ENCODE data around the gene CCDC17.

The CCDC17 gene

DNA sequence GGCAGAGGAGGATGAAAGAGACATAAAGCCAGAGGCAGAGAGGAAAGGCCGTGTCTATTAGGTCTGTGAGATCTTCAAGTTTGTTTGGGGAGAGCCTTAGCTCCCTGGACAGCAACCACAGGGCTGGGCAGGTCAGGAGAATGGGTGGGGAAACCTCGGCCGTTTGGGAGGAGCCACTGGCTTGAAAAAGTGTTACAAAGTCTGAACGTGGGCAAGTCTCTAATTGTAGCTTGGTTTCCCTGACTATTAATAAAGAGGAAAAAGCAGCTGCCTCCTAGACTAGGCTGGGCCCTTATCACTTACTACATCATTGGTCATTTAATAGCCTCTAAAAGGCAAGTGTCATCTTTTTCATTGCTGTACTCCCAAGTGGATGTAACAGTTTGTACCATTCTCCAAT, at the start of gene CCDC17:
Gene CCDC17, minus strand, starts transcription at position 83 of the 400 bp plus-strand sequence. CDS start 145 bp downstream, outside the sequence.
- DNase-seq, result no peak

DNA sequence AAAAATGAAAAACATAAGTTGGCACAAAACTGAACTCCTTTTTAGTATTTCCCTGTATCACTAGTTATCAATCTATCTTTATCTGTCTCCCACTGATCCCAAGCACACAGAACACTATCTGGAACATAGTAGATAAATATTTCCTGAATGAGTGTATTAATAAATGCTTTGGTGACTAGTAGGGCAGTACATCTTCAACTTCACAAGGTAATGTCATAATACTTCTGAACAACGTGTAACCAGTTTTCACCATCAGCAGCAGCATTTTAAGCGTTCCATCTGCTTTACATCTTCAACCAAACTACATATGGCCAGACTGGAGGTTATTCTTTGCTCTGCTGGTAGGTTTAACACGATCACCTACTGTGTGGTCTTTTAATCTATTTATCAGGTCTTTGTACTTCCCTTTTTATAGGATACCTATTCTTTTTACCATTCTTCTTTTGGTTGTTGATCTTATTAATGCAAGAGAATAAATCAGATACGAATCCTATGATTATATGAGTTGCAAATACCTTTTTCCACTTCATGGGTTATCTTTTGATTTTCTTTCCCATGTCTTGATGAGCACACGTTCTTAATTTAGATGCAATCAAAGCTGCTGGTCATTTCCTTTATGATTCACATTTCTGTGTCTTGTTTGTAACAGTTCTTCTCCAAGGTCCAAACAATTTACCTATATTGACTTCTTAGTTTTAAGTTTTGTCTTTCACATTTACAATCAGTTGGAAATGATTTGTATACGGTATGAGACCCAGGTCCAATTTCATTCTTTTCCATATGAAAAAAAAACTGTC, 46.2 kb upstream of the CCDC17 start:
- no peak for DNase-seq

DNA sequence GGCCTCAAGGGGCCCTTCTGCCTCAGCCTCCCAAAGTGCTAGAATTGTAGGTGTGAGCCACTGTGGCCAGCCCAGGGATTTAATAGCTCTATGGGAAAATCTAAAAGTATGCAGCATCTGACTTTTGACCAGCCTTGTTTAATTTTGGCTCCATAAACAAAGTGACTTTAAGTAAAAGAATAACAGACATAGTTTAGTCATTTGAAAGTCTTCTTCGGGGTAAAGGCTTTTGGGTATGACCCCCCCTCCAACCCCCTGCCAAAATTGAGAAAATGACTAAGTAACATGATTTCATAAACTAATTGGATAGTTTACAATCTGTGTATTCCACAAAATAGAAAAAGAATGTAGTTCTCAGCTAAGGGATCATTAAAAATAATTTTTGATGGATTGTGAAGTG, 45.5 kb upstream of the CCDC17 start:
- DNase-seq, result no peak

DNA sequence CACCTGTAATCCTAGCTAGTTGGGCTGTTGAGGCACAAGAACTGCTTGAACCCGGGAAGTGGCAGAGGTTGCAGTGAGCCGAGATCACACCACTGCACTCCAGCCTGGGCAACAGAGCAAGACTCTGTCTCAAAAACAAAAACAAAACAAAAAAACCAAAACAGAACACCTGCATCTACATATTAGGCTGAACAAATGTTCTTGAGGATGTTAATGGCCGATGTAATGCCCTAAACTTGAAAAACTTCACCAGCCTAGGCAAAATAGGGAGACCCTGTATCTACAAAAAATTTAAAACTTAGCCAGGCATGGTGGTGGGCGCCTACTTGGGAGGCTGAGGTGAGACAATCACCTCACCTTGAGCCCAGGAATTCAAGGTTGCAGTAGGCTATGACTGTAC, 44.7 kb upstream of the CCDC17 start:
- DNase-seq, result no peak

DNA sequence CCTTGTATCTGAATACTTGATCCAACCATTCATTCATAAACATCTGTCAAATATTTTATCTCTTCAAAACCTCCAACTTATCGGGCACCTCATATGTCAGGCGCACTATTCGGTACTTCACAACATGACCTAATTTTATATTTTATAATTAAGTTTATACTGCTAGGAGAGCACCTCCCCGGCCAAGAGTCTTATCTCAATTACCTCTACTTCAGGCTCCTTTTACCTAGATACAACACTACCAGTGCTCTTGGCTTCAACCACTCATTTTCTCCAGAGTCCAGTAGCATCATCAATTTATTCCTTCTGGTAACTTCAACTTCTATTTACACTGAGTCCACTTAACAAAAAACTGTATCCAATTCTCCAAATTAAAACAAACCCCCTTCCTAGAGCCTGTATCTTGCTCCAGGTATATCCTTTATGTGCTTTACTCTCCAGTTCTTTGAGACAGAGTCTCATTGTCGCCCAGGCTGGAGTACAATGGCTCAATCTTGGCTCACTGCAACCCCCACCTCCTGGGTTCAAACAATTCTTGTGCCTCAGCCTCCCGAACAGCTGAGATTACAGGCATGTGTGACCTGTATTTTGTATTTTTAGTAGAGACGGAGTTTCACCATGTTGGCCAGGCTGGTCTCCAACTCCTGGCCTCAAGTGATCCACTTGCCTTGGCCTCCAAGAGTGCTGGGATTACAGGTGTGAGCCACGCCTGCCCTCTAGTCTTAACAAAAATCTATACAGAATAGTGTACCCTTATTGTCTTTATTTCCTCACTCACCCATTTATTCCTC, 43.7 kb upstream of the CCDC17 start:
- DNase-seq, result no peak

DNA sequence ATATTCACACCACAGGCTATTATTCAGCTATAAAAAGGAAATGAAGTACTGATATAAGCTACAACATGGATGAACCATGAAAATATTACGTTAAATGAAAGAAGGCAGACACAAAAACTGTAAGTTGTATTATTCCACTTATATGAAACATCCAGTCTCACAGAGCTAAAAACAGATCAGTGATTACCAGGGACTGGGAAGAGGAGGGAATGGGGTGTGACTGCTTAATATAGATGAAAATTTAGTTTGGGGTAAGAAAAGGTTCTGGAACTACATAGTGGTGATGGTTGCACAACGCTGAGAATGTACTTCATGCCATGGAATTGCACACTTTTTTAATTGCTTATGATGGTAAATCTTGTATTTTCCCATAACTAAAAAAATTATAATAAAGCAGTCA, 43.0 kb upstream of the CCDC17 start:
- no peak for DNase-seq

DNA sequence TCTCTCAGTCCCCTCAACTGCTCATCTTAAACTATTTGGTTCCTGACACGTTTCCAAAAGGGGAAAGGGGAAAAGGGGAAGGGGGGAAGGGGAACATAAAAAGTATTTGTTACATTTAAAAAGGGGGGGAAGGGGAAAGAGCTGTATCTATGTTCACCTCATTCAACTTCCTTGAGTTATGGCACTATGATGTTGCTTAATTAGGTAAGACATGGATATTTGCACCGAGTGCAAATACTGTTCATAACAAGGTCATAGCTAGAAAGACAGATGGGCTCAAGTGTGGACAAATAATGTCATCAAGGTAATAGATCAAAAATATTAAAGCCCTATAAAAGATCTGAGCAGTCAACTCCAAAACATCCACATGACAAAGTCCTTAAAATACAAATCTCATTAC, 36.5 kb upstream of the CCDC17 start:
- no peak for DNase-seq

DNA sequence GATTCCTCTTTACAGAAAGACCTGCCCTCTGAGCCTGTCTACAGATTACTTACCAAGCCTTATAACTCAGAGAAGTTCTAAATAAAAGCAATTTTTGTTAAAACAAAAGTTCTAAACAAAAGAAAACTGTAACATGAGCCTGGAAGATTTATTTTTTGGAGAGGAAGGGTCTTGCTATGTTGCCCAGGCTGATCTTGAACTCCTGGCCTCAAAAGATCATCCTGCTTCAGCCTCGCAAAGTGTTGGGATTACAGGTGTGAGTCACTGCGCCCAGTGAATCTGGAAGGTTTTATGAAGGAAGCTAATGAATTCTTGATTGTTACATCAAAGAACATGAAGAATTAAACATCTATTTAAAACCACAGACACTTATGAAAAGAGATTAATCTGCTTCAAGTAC, 35.4 kb upstream of the CCDC17 start:
- DNase-seq, result no peak

DNA sequence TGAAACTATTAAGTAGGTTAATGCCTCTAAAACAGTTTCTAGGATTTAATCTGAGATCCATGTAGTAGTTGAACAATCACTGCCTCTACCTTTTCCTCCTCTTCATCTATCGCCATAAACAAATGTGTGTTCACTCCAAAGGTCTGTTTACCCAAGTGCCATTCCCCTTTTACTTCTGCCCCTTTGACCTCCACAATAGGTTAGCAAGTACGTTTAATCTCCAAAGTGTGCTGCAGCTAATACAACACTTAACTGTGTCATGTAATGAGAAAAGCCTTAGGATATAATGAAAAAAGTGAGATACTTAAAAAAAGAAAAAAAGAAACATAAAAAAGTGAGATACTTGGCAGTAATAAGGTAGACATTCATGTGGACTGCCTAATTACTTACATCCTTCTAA, 34.3 kb upstream of the CCDC17 start:
- DNase-seq, result no peak

DNA sequence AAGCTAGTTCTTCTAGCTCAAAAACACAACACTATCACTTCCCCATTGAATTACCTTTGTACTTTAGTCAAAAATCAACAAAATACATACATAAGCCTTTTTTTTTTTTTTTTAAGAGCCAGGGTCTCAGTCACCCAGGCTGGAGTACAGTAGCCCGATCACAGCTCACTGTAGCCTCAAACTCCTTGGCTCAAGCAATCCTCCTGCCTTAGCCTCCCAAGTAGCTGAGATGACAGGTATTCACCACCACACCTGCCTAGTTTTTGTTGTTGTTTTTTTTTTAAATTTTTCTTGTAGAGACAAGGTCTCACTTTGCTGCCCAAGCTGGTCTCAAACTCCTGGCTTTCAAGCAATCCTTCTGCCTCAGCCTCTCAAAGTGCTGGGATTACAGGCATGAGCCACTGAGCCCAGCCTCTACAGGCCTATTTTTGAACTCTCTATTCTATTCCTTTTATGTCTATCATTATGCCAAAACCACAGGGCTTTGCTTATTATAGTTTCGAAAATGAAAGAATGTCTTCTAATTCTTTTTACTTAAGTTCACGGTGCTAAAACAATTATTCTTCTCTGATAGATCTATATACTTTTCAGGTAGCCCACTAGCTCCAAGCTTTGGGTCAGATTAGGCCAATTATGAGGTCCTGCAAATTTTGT, 32.8 kb upstream of the CCDC17 start:
- no peak for DNase-seq

DNA sequence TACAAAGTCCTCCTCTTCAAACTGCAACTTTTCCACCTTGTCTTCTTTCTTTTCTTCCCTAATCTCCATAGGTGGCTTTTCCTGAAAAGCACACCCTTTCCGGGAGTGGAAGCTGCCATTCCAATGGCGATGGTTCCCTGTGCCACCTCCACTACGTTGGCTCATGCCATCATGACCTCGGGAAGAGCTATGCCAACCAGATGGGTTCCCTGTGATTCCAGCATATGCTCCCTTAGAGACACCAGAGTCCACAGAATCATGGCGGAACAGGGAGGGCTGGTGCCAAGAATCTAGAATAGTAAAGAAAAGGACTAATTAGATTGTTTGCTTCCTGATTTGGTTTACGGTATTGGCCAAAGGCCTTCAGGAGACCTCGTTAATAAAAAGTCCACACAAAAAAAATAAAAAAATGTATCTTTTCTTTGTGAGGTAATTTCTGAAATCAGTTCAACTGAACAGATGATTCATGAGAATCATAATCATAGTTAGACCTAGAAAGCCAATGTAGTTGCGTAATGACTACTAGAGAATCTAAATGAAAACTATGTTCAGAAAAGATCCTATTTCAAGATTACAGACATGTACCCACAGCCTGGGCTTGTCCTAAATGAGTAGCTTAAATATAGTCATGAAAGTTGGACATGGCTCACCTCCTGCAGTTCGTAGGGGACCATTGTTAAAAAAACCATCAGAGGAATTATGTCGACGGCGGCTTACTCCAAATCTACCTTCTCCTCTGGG, 30.9 kb upstream of the CCDC17 start:
- no peak for DNase-seq

DNA sequence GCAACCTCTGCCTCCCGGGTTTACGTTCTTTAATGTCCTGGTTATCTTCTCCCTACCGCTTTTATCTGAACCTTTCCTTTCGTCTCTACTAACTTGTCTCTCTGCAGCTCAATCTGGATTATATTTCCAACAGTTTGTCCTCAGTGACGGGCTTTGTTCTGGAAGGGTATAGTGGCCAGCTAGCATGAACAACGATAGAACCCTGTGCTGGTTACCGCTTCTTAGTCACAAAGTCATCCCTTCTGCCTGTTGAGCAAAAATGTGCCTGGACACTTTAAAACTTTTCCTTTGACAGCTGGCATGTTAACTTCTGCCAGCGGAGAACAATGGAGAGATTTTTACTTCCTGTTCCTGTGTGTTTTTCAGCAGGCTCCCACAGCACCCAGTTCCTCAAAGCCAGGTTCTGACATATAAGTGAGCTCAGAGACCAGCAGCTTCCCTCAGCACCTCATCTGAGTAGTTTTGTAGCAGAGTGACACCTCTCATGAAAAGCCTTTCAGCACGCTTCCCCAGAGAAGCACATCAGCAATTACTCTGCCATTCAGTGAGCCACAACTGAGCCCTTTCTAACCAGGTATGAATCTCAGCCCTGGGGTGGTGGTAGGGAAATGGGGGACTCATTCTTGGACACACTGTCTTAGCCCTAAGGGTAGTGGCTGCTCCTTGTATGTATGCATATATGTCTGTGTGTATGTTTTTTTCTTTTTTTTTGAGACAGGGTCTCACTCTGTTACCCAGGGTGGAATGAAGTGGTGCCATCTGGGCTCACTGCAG, 23.6 kb upstream of the CCDC17 start:
- no peak for DNase-seq

DNA sequence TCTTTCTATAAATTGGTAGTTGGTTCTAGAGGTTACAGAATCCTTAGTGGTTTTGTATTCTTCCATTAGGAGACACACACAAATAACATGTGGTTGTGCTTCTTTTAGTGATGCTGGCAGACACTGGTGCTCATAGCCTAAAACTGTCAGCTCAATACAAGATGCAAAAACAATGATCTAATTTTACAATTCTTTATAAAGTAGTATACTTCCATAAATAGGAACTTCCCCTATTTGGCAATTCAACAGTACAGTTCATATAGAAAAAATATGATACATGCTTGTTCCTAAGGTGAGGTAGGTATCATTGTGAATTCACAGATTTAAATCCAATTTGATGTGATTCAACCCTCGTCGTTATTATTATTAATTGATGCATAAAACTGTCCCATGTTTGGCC, 20.8 kb upstream of the CCDC17 start:
- no peak for DNase-seq

DNA sequence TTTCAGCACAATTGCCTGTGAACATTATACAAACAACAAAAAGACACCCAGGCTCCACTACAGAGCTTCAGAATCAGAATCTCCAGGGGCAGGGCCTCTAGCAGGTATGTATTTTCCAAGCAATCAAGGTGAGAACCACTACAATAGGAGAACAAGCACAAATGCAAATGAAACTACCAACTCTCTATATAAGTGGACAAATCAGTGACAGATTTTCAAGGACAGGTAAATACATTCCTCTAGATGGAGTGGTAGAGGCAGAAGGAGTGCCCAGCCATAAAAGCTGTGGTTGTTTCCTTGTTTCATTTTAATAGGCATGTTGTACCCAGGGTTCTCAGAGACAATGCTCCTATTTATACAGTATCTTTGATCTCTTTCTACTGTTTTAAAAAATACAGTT, 20.1 kb upstream of the CCDC17 start:
- peak in 1 of 2 experiments; percentile 12 for DNase-seq

DNA sequence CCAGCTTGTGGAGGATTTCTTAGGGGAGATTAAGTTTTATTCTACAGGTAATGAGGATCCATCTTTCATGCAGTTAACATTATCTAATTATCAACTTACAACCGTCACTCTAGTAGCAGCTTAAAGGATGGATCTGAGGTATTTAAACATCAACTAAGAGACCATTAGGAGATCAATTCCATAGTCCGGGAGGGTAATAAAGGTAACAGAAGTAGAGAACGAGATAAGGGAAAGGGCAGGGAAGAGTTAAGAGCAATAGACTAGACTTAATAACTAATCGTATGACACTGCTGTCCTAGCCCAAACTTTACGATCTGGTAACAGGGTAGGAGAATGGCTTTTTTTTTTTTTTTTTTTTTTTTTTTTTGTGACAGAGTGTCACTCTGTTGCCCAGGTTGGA, 19.5 kb upstream of the CCDC17 start:
- DNase-seq, result no peak

DNA sequence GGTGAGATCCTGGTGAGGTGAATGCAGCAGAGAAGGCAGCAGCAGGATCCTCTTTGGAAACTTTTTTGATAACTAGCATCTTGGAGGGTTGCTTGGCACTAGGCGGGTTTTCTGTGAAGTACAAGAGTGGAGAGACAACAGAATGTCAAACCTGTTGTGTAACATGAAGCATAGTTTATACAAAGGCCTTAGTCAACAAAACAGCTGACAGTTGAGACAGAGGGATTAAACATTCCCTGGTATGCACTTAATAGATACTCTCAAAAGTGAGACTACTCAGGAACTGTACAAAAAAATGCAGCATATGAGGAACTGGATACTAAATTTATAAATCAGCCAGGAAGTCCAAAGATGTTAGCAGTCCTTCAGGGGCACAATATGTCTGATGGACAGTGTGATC, 16.4 kb upstream of the CCDC17 start:
- DNase-seq, result no peak

DNA sequence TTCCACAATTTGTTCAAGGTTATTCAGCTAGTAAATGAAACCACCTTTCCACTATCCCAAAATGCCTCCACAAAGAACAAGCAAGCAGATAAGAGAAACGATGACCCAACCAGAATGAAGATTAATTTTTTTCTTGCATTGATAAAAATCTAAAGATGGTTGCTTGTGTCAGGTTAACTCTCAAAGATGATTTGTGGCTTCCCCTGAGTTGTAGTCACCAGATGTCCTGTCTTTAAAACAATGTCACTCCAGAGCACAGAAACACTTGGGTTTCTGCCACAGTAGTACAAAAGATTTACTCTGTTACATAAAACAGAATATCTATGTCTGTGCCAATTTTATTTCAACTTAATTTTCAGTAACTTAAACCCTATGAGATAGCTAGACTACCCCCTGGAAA, 11.4 kb upstream of the CCDC17 start:
- no peak for DNase-seq

DNA sequence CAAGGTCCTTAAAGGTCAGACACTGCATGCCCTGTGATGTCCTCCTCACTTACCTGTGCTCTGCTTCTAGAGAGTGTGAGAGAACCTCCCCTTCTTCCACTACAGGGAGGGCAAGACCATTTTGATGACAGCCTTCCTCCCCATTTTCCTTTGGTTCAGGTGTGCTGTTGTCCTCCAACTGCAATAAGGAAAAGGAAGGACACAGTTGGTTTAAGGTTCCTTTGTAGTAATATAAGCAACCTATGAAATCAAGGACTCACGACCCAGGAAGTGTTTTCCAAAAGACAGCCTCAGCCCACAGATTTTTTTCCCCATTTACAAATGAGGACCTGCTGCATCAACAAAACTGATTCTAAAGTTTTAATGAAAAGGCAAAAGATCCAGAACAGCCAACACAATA, 6.6 kb upstream of the CCDC17 start:
- DNase-seq, result no peak

DNA sequence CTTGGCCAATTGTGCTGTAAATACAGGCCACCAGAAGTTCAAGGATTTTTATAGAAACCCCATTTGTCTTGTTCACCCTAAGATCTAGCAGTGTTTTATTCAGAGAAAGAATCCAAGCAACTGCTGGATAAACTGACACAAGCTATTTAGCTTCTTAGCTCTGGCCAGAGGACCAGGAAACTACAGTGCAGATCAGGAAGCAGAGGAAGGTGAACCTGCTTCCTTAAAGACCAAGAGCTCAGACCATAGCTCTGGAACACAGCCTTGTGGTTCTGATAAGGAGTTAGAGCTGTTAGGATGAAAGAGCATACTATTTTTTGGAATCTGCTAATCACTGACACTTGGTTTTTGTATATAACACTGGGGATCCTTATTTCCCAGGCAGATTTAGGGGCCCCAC, 5.2 kb upstream of the CCDC17 start:
- no peak for DNase-seq

DNA sequence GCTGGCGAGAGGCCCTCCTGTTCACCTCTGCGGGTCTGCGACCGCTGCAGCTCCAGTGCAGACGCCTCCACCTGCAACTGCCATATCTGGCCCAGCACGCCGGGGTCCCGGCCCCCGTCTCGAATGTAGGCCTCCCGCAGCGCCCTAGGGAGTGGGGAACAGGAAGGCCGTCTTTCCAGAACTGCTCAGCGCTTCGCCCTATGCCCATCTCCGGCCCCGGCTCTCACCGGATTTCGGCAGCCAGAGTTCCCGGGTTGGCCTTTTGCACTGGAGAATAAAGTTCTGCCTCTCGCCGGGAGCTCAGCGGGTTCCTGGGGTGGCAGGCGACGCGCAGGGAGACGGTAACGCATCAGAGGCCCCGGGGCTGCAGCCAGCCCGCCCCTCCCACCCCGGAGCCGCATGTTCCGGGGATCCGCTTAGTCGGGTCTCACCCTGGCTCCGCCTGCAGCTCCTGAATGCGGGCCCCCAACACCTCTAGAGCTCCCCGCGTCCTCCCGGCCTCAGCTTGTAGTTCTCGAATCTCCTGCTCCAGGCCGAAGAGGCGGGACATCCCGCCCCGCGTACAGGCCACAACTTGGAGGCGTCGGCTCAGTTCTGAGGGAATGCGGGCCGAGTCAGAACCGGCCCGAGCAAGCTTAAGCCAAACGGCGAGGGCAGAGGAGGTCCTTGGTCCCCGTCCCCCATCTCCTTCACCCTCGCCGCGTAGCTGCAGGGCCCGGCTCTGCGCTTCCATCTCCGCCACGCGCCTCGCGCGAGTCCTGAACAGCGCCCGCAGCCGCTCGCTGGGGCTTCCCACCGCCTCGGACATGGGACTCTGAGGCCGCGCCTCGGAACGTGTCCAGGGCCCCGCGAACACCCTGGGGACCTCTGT, 1.1 kb downstream of the CCDC17 start:
- DNase-seq, result no peak

DNA sequence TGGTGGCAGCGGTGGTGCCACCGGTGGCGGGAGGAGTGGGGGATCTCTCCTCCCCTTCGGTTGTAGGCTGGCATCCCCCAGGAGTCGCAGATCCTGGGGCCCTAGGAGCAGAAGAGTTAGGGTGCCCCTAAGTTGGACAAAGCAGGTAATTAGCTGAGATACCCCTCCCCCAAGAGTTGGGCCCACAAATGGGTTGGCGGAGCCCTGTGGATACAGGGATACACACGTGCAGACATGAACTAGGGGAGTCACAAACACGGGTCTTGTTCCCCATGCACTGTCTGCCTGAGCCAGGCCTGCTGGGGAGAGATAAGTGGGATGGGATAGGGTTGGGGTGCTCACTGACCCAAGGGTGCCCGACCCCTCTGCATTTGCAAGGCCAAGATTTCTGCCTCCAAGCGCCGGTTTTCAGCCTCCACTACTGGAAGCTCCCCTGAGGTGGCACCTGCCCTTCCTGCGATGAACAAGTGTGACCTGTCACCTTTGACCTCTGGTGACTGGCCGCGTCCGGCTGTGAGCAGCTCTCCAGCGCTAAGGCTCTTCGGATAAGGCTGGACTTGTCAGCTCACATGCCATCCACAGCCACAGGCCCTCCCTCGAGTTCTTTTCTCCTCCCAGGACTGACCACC, 1.8 kb downstream of the CCDC17 start:
- DNase-seq, result no peak

All from SW 1271 (cell line).